ENCODE results near the gene TMEM52B. TPM values are rescaled to one million over a fixed set of nuclear protein-coding genes. Genes with fewer than 3 reads are reported as not detected.

The TMEM52B gene
- total RNA-seq, 1 donor from 2014 or later: not detected

DNA sequence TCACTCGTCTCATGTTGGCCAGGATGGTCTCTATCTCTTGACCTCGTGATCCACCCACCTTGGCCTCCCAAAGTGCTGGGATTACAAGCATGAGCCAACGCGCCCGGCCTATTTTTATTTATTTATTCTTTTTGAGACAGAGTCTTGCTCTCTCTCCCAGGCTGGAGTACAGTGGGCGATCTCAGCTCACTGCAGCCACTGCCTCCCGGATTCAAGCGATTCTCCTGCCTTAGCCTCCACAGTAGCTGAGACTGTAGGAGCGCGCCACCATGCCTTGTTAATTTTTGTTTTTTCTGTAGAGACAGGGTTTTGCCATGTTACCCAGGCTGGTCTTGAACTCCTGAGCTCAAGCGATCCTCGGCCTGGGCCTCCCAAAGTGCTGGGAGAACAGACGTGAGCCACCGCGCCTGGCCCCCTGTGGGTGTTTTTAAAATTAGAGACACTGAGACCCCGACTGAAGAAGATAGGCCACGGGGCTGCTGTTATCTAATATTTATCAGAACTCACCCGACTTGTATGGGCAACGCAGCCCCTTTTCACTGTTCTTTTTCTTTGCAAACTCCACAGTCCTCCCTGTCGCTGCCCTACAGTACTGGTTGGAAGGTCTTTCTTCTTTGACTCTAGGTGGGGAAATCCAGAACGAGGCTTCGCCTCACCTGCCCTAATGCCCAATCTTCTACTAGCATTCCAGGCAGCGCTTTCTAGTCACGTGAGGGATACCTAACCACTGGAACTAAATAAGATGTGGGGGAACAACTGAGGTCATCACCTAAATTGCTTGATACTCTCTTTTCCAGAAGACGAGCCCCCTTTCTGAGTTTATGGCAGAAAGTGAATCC is 32.5 kb downstream of the TMEM52B start:
- H3K36me3 Mint-ChIP-seq (ENCODE audit: unreplicated experiment): peaks cover 3% of the 10 kb centered on the region
- no peak for DNase-seq (ENCODE audit: extremely low spot score, unreplicated experiment)
- H3K27ac Mint-ChIP-seq (ENCODE audit: unreplicated experiment): peak overlapping the region; percentile 99
- H3K27me3 Mint-ChIP-seq (ENCODE audit: unreplicated experiment): no peaks in the 10 kb centered on the region
- TF ChIP-seq, protein P1, sequence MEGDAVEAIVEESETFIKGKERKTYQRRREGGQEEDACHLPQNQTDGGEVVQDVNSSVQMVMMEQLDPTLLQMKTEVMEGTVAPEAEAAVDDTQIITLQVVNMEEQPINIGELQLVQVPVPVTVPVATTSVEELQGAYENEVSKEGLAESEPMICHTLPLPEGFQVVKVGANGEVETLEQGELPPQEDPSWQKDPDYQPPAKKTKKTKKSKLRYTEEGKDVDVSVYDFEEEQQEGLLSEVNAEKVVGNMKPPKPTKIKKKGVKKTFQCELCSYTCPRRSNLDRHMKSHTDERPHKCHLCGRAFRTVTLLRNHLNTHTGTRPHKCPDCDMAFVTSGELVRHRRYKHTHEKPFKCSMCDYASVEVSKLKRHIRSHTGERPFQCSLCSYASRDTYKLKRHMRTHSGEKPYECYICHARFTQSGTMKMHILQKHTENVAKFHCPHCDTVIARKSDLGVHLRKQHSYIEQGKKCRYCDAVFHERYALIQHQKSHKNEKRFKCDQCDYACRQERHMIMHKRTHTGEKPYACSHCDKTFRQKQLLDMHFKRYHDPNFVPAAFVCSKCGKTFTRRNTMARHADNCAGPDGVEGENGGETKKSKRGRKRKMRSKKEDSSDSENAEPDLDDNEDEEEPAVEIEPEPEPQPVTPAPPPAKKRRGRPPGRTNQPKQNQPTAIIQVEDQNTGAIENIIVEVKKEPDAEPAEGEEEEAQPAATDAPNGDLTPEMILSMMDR (IDR thresholded peaks at IDR 0.05): no peak
- H3K4me1 Mint-ChIP-seq (ENCODE audit: unreplicated experiment): peaks cover 20% of the 10 kb centered on the region
- H3K9me3 Mint-ChIP-seq (ENCODE audit: unreplicated experiment): no peaks in the 10 kb centered on the region
- peak overlapping the region; percentile 89 for H3K4me3 Mint-ChIP-seq (ENCODE audit: unreplicated experiment)

GRCh38 chr12:10211940-10212738 is 33.3 kb downstream of the TMEM52B start:
- Mint-ChIP-seq H3K9me3 (ENCODE audit: unreplicated experiment) (no peaks in the 10 kb centered on the region), H3K27ac (ENCODE audit: unreplicated experiment) (peak overlapping the region; percentile 99), H3K4me1 (ENCODE audit: unreplicated experiment) (peaks cover 20% of the 10 kb centered on the region), H3K4me3 (ENCODE audit: unreplicated experiment) (peak overlapping the region; percentile 89), H3K36me3 (ENCODE audit: unreplicated experiment) (peaks cover 3% of the 10 kb centered on the region), H3K27me3 (ENCODE audit: unreplicated experiment) (no peaks in the 10 kb centered on the region)
- TF ChIP-seq, protein P1 (IDR thresholded peaks at IDR 0.05): no peak
- DNase-seq (ENCODE audit: extremely low spot score, unreplicated experiment): peak; percentile 98

GRCh38 chr12:10212739-10213131 is 33.9 kb downstream of the TMEM52B start, which contains the start of gene GABARAPL1:
TSS of gene GABARAPL1 (plus strand) at chr12:10212877. CDS start at chr12:10213130, 253 bp downstream.
- Mint-ChIP-seq H3K27ac (ENCODE audit: unreplicated experiment) (peak within 1 kb of the TSS; percentile 99), H3K4me3 (ENCODE audit: unreplicated experiment) (peak within 1 kb of the TSS; percentile 89), H3K27me3 (ENCODE audit: unreplicated experiment) (no peaks in the 10 kb centered on the region), H3K36me3 (ENCODE audit: unreplicated experiment) (peaks cover 3% of the 10 kb centered on the region), H3K4me1 (ENCODE audit: unreplicated experiment) (peaks cover 20% of the 10 kb centered on the region), H3K9me3 (ENCODE audit: unreplicated experiment) (no peaks in the 10 kb centered on the region)
- TF ChIP-seq, protein P1 (IDR thresholded peaks at IDR 0.05): no peak
- DNase-seq (ENCODE audit: extremely low spot score, unreplicated experiment): peak; percentile 92

DNA sequence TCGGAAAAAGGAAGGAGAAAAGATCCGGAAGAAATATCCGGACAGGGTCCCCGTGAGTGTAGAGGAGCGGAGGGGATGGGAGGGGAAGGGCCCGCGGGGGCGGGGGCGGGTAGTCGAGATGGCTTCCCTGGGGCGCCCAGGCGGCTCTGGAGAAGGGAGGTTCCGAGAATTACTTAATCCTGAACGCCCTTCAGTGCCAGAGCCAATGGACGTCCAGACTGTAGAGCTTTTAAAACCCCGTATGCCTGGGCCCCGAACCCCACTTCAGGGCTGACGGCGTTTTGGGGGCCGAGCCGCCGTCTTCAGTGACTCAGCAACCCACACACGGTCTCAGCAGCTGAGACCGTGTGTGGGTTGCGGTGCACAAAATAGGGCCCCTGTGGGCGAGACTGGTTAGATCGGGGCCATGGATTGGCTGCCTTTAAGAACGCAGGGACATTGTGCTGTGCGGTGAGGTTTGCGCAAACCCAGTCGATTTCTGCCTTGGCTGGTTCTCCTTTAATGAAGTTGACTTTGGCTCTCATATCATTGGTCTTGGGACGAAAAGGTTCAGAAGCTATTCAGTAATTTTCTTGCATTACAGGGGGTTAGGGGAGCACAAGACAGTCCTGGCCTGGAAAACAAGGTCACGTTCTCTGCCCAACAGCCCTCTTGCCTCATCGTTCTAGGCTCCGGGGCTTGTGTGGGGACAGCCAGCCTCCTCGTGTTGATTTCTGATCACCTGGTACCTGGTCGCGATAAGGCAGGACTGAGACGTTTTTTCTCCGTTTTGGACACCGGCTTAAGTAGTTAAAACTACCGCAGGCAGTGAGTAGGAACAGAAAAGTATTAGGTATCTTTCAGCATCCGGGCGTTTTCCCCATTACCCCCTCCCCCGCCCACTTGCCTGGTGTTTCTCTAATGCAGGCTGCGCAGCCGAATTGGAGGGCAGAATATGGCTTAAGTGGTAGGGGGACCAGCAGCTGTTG is 34.6 kb downstream of the TMEM52B start:
- H3K27ac Mint-ChIP-seq (ENCODE audit: unreplicated experiment): peak overlapping the region; percentile 99
- H3K4me3 Mint-ChIP-seq (ENCODE audit: unreplicated experiment): peak overlapping the region; percentile 89
- TF ChIP-seq, protein P1 (IDR thresholded peaks at IDR 0.05): no peak
- H3K4me1 Mint-ChIP-seq (ENCODE audit: unreplicated experiment): peaks cover 20% of the 10 kb centered on the region
- peak; percentile 86 for DNase-seq (ENCODE audit: extremely low spot score, unreplicated experiment)
- no peaks in the 10 kb centered on the region for H3K9me3 Mint-ChIP-seq (ENCODE audit: unreplicated experiment)
- H3K36me3 Mint-ChIP-seq (ENCODE audit: unreplicated experiment): peaks cover 6% of the 10 kb centered on the region
- no peaks in the 10 kb centered on the region for H3K27me3 Mint-ChIP-seq (ENCODE audit: unreplicated experiment)

Measured in osteocyte (in vitro differentiated cells).